A549 (cell line): Measurements from ENCODE around the gene SNCB. TPM values are rescaled to one million over a fixed set of nuclear protein-coding genes. Genes with fewer than 3 reads are reported as not detected.

Source experiments
- ATAC-seq, 2 experiments: fragments of 200-7000 bp in 1 of 2; fragments of >200 bp in 1 of 2; cut with Nextera tagmentation in 1 of 2; cut with Tn5 transposase in 1 of 2; 3 replicates each; pipeline versions ENCODE4 v1.8.0 to v1.9.1; 2018 to 2020; ENCODE audit warnings: mild to moderate bottlenecking in 1 of 2, moderate library complexity in 1 of 2
- CTCF ChIA-PET: fragments of 300-600 bp; sonication (Branson Sonifier 250); formaldehyde crosslinking; extraction: SDS; loops from one replicate; lab custom pipeline; 2021; ENCODE audit warnings: antibody characterized with exemption, inconsistent platforms; lab: Yijun Ruan, JAX
- POLR2A ChIA-PET: fragments of 350-600 bp; formaldehyde crosslinking; extraction: SDS; loops from one replicate; lab custom pipeline; 2021; ENCODE audit warnings: antibody characterized with exemption, inconsistent platforms; lab: Yijun Ruan, JAX
- DNase-seq, 2 experiments: peaks; one replicate each; pipeline versions ENCODE4 v3.0.0 to v3.0.0-alpha.2; 2011 to 2016; ENCODE audit warnings: low read depth in 1 of 2, low spot score in 1 of 2
- FAIRE-seq: peaks from 2 replicates; lab custom pipeline; 2011; peaks lifted over from hg19 to GRCh38; lab: Jason Lieb, UNC
- H3K27ac ChIP-seq, 2 experiments: fragments of >200 bp; sonication (Bioruptor Twin); formaldehyde crosslinking; 3 replicates each; pipeline ENCODE4 v1.5.1; 2016 to 2017
- H3K4me1 ChIP-seq: fragments of >200 bp; sonication (Bioruptor Twin); formaldehyde crosslinking; 3 replicates; pipeline ENCODE4 v1.6.1; 2016
- H3K4me2 ChIP-seq: fragments of >200 bp; sonication (Bioruptor Twin); formaldehyde crosslinking; 3 replicates; pipeline ENCODE4 v1.6.1; 2016
- H3K4me3 ChIP-seq: fragments of >200 bp; sonication (Bioruptor Twin); formaldehyde crosslinking; 3 replicates; pipeline ENCODE4 v1.5.1; 2016
- H3K9me3 ChIP-seq: fragments of >200 bp; sonication (Bioruptor Twin); formaldehyde crosslinking; 3 replicates; pipeline ENCODE4 v1.6.1; 2016
- BHLHE40 ChIP-seq: IDR thresholded peaks from 2 replicates; pipeline ENCODE4 v1.6.1; 2012; ENCODE audit warnings: low read depth, low read length, inconsistent platforms
- CBX2 ChIP-seq: fragments of 200-600 bp; sonication (generic); IDR thresholded peaks from 2 replicates; pipeline ENCODE4 v1.6.1; 2016; ENCODE audit warnings: low read depth, mild to moderate bottlenecking, borderline replicate concordance
- CBX8 ChIP-seq: fragments of 200-600 bp; sonication (generic); IDR thresholded peaks from 2 replicates; pipeline ENCODE4 v1.6.1; 2016
- CHD2 ChIP-seq: fragments of 150-350 bp; IDR thresholded peaks from 2 replicates; pipeline ENCODE4 v1.6.1; 2014; ENCODE audit warnings: low read length; ENCODE audit not compliant: partially characterized antibody
- EHF ChIP-seq: fragments of 250-450 bp; sonication (Bioruptor Pico); IDR thresholded peaks from 2 replicates; pipeline ENCODE4 v1.5.0; 2020; ENCODE audit warnings: mild to moderate bottlenecking
- EHMT2 ChIP-seq: fragments of 200-600 bp; sonication (generic); IDR thresholded peaks from 2 replicates; pipeline ENCODE4 v1.6.1; 2016; ENCODE audit warnings: antibody characterized with exemption, low read depth, mild to moderate bottlenecking, moderate library complexity
- FOSB ChIP-seq: fragments of 250-450 bp; sonication (Bioruptor Pico); IDR thresholded peaks from 2 replicates; pipeline ENCODE4 v1.5.0; 2020; ENCODE audit warnings: mild to moderate bottlenecking, moderate library complexity
- HES2 ChIP-seq: fragments of >200 bp; sonication (Bioruptor Twin); formaldehyde crosslinking; IDR thresholded peaks from 2 replicates; pipeline ENCODE4 v1.6.1; 2016
- HOXB5 ChIP-seq: fragments of 250-450 bp; sonication (Bioruptor Pico); IDR thresholded peaks from 2 replicates; pipeline ENCODE4 v1.5.0; 2020; ENCODE audit warnings: mild to moderate bottlenecking, moderate library complexity
- JUN ChIP-seq, 2 experiments: fragments of >200 bp; sonication (Bioruptor Twin); formaldehyde crosslinking; IDR thresholded peaks; 2 replicates in 1 of 2; 3 replicates in 1 of 2; pipeline ENCODE4 v1.6.1; 2016 to 2017
- JUNB ChIP-seq: fragments of >200 bp; sonication (Bioruptor Twin); formaldehyde crosslinking; IDR thresholded peaks from 2 replicates; pipeline ENCODE4 v1.6.1; 2016
- KDM5A ChIP-seq: fragments of 200-600 bp; sonication (generic); IDR thresholded peaks from 2 replicates; pipeline ENCODE4 v1.6.1; 2016; ENCODE audit warnings: antibody characterized with exemption, mild to moderate bottlenecking
- MAZ ChIP-seq: fragments of 150-350 bp; IDR thresholded peaks from 2 replicates; pipeline ENCODE4 v1.6.1; 2014; ENCODE audit warnings: antibody characterized with exemption, low read depth, low read length, borderline replicate concordance
- MYC ChIP-seq: IDR thresholded peaks from 2 replicates; pipeline ENCODE4 v1.6.1; 2012; ENCODE audit warnings: mild to moderate bottlenecking, inconsistent platforms, low read length, improper control_type of control experiment, borderline replicate concordance
- NFE2L2 ChIP-seq: fragments of 150-350 bp; conservative IDR thresholded peaks from 2 replicates; pipeline ENCODE4 v1.6.1; 2014; ENCODE audit warnings: low read length
- PHF8 ChIP-seq: fragments of 200-600 bp; sonication (generic); IDR thresholded peaks from 2 replicates; pipeline ENCODE4 v1.6.1; 2016; ENCODE audit warnings: low read depth, mild to moderate bottlenecking, antibody characterized with exemption, moderate library complexity, borderline replicate concordance
- POLR2AphosphoS2 ChIP-seq: conservative IDR thresholded peaks from 2 replicates; pipeline ENCODE4 v1.6.1; 2012; ENCODE audit warnings: low read length, improper control_type of control experiment, inconsistent platforms
- REST ChIP-seq: fragments of 200-600 bp; sonication (generic); IDR thresholded peaks from 2 replicates; pipeline ENCODE4 v1.6.1; 2016; ENCODE audit warnings: antibody characterized with exemption, mild to moderate bottlenecking, moderate library complexity
- RNF2 ChIP-seq: fragments of 200-600 bp; sonication (generic); IDR thresholded peaks from 2 replicates; pipeline ENCODE4 v1.6.1; 2016; ENCODE audit warnings: low read depth, mild to moderate bottlenecking, antibody characterized with exemption, moderate library complexity, borderline replicate concordance
- ZSCAN20 ChIP-seq: fragments of 250-450 bp; sonication (Bioruptor Pico); IDR thresholded peaks from 2 replicates; pipeline ENCODE4 v1.8.0; 2022; ENCODE audit warnings: mild to moderate bottlenecking, moderate library complexity
- WGBS: methylation state at CpG from one replicate; pipeline ENCODE4 v1.1.6; 2017; ENCODE audit errors: missing lambda C conversion rate; 5-methylcytosine and 5-hydroxymethylcytosine counted together
- polyA plus RNA-seq, 4 experiments: library from polyadenylated mRNA; depleted of rRNA in 3 of 4; stranded (reverse); fragments of >200 nt; fragmentation: RNase III in 1 of 4; extraction: RNeasy Plus Mini Kit Qiagen cat#74134 plus additional on column Dnase treatment in 1 of 4; gene quantifications; 2 replicates in 3 of 4; 3 replicates in 1 of 4; pipeline ENCODE4 v1.2.3, GENCODE V29; 2011 to 2017
- TF ChIP-seq, protein P1 (sequence below): fragments of 250-450 bp; sonication (Bioruptor Pico); IDR thresholded peaks from 2 replicates; pipeline ENCODE4 v1.5.0; 2020; ENCODE audit warnings: low read depth, mild to moderate bottlenecking, moderate library complexity
- TF ChIP-seq, protein P2 (sequence below): IDR thresholded peaks from 2 replicates; pipeline ENCODE4 v1.6.1; 2012
- TF ChIP-seq, protein P3 (sequence below): fragments of 150-350 bp; IDR thresholded peaks from 2 replicates; pipeline ENCODE4 v1.6.1; 2014; ENCODE audit warnings: low read depth, mild to moderate bottlenecking, low read length

SNCB gene
- polyA plus RNA-seq, 2 of the 4 experiments (the other 2 are of a cell fraction): 0.37 to 0.74 TPM

- no peak for DNase-seq
- H3K4me2 ChIP-seq: no peak overlapping the region
- POLR2A ChIA-PET: no interaction called here
- no peak for TF ChIP-seq JUNB
- no peak for TF ChIP-seq ZSCAN20 (CRISPR knock-in tag)
- TF ChIP-seq, protein P1, sequence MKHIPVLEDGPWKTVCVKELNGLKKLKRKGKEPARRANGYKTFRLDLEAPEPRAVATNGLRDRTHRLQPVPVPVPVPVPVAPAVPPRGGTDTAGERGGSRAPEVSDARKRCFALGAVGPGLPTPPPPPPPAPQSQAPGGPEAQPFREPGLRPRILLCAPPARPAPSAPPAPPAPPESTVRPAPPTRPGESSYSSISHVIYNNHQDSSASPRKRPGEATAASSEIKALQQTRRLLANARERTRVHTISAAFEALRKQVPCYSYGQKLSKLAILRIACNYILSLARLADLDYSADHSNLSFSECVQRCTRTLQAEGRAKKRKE (CRISPR knock-in tag): no peak
- TF ChIP-seq CHD2: no peak
- TF ChIP-seq EHMT2: no peak
- no peak for TF ChIP-seq NFE2L2
- TF ChIP-seq EHF (CRISPR knock-in tag): no peak
- TF ChIP-seq MYC: no peak
- TF ChIP-seq, protein P2, sequence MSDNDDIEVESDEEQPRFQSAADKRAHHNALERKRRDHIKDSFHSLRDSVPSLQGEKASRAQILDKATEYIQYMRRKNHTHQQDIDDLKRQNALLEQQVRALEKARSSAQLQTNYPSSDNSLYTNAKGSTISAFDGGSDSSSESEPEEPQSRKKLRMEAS: no peak
- TF ChIP-seq PHF8: no peak
- TF ChIP-seq JUN (IDR thresholded peaks at IDR 0.05): no peak
- TF ChIP-seq RNF2: no peak
- TF ChIP-seq KDM5A: no peak
- no peak for TF ChIP-seq CBX8
- no peak for TF ChIP-seq BHLHE40
- no peak for TF ChIP-seq MAZ
- no peak for TF ChIP-seq FOSB (CRISPR knock-in tag)
- no peak for TF ChIP-seq HES2
- TF ChIP-seq, all 56 proteins: peak for 0
- ATAC-seq: no peak
- Histone ChIP-seq H3K4me3 (no peak overlapping the region), H3K4me1 (no peaks in the 10 kb centered on the region), H3K27ac (no peak overlapping the region), H3K9me3 (no peaks in the 10 kb centered on the region)
- 74% methylated on average over 7 of the region's 7 CpGs for WGBS
- no peak for FAIRE-seq
- CTCF ChIA-PET: interaction anchor here (1.1 to 9.9 kb wide), 18 partner anchors 10 to 453 kb away, joined by 3 to 123 read pairs (median 8); partner anchors contain the start of gene TSPAN17
These were observed 29.1 kb upstream of the SNCB start for GRCh38 chr5:176659512-176659839.

GRCh38 chr5:176658817-176659511 is 28.6 kb upstream of the SNCB start:
- DNase-seq: no peak
- ChIA-PET CTCF (interaction anchor here (0.6 to 9.9 kb wide), 36 partner anchors 9 to 535 kb away, joined by 3 to 123 read pairs (median 6); partner anchors contain the start of genes HK3 and TSPAN17), POLR2A (no interaction called here)
- H3K4me2 ChIP-seq: no peak overlapping the region
- no peak overlapping the region for H3K27ac ChIP-seq
- TF ChIP-seq CBX2 (no peak), POLR2AphosphoS2 (no peak), REST (no peak), EHMT2 (no peak), HOXB5 (CRISPR knock-in tag) (no peak)
- TF ChIP-seq, protein P3, sequence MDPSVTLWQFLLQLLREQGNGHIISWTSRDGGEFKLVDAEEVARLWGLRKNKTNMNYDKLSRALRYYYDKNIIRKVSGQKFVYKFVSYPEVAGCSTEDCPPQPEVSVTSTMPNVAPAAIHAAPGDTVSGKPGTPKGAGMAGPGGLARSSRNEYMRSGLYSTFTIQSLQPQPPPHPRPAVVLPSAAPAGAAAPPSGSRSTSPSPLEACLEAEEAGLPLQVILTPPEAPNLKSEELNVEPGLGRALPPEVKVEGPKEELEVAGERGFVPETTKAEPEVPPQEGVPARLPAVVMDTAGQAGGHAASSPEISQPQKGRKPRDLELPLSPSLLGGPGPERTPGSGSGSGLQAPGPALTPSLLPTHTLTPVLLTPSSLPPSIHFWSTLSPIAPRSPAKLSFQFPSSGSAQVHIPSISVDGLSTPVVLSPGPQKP: no peak
- no peak for ATAC-seq
- no peak overlapping the region for H3K4me3 ChIP-seq
- H3K9me3 ChIP-seq: no peaks in the 10 kb centered on the region
- FAIRE-seq: no peak
- H3K4me1 ChIP-seq: no peaks in the 10 kb centered on the region
- 79% methylated on average over 11 of the region's 11 CpGs for WGBS
